DLD1 (cell line): ENCODE data around the gene PHLDA1.

Experiments used
- in situ Hi-C: cut with HindIII; loops from 2 replicates; pipeline ENCODE4 v1.10.0; 2017; ENCODE audit warnings: low sequenced_read_pairs

Gene PHLDA1

GRCh38 chr12:76020731-76021672 is 10.6 kb downstream of the PHLDA1 start:
- in situ Hi-C loops = no loop called here

- in situ Hi-C loops = no loop called here
These were observed 11.3 kb downstream of the PHLDA1 start for GRCh38 chr12:76020281-76020680.

DNA sequence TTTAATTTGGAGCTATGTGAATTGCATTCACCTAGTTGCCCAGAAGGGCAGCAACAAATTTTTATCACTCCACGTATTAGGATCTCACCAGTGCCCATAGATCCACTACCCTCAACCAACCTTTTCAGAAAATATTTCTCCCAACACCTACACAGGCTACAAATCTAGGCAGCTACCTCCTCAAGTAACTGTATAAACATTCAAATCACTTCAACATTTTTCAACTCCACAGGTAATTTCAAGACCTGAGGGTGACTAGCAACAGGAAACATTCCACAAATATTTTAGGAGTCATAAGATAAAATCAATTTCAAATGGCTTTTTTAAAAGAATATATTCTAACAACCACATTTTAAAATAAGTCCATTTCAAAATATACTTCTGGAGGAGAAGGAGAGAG is 12.9 kb downstream of the PHLDA1 start:
- in situ Hi-C loops = no loop called here

DNA sequence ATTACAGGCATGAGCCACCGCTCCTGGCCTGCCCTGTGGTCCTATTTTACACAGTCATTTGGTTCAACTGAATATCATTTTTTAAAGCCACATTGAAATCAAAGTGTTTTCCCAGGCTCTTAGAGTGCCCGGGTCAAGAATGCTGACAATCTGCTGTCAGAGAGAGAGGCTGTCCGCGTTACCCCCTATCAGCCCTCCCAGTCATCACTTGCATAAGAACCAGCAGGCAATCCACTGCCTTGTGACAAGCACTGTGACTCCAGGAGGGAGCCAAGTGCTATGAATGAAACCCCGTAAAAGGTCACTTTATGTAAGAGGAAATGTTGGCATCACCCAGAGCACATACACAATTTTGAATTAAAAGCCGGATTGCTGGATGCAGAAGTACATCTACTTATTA is 13.5 kb downstream of the PHLDA1 start:
- in situ Hi-C loops = no loop called here

- in situ Hi-C loops = no loop called here
These were observed 17.6 kb downstream of the PHLDA1 start for GRCh38 chr12:76014007-76014406.

DNA sequence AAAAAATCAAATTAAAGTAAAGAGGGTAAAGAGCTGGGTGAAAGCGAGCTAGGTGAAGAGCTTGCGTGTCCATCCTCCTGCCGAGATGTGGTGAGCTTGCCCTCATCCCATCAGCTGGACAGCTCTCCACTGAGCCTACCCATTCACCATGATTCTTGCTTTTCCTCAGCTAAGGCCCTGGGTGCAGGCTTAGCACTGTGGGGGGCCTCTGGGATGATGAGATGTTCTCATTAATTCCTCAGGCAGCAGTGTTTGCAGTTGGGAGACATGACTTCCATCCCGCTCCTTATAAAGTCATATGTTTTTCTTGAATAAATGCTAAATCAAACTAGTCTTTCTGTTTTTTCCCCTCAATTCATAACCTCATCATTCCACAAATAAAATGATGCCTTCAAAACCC is 18.0 kb downstream of the PHLDA1 start:
- in situ Hi-C loops = no loop called here

DNA sequence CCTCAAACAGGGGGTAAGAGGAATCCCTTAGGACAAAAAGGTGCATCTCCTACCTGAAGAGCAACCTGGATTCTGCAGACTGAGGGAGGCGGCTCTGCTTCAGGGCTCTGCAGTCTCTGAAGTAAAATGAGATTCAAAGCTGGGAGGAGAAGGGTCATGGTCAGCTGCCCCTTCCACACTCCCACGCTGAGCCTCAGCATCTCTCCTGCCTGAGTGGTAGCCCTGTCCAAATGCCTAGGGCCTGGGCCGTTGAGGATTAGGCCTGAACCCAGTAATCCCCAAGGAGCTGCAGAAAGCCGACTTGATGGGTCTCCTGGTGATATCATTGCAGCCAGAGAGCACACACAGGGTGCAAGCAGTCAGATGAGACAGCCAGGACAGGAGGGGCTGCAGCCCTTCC is 18.9 kb downstream of the PHLDA1 start:
- in situ Hi-C loops = no loop called here

DNA sequence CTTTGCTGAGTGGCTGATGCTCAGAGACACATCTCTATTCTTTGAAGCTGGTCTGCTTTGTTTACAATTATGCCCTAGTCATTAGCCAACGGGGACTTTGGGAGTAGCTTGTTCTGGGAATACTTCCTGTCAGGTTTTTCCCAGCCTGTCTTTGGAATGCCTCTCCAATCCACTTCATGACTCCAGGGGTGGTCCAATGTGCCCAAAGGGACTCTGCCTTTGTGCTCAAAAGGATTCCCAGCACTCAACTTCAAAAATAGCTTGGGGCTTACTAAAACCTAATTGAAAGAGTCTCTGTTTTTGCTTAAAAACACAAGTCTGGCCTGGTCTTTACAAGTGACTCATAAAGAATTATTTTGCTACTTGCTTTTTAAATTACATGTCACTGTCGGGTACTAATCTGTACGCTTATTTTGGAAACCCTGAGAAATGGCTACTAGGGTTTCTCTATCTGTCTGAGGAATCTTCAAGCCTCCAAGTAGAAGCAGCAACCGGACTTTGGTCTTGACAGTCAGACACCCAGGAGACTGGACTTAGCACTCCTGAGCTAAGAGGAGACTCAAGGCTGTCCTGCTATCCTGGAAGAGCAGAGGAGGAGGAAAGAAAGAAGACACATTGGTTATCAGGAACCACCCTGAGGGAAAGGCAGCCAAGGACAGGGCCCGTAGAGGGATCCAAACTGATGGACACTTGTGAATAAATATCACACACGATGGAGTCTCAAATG is 20.7 kb downstream of the PHLDA1 start:
- in situ Hi-C loops = no loop called here

- in situ Hi-C loops = no loop called here
These were observed 23.1 kb downstream of the PHLDA1 start for GRCh38 chr12:76008428-76008827.

- in situ Hi-C loops = no loop called here
These were observed 23.9 kb downstream of the PHLDA1 start for GRCh38 chr12:76007640-76008039.

DNA sequence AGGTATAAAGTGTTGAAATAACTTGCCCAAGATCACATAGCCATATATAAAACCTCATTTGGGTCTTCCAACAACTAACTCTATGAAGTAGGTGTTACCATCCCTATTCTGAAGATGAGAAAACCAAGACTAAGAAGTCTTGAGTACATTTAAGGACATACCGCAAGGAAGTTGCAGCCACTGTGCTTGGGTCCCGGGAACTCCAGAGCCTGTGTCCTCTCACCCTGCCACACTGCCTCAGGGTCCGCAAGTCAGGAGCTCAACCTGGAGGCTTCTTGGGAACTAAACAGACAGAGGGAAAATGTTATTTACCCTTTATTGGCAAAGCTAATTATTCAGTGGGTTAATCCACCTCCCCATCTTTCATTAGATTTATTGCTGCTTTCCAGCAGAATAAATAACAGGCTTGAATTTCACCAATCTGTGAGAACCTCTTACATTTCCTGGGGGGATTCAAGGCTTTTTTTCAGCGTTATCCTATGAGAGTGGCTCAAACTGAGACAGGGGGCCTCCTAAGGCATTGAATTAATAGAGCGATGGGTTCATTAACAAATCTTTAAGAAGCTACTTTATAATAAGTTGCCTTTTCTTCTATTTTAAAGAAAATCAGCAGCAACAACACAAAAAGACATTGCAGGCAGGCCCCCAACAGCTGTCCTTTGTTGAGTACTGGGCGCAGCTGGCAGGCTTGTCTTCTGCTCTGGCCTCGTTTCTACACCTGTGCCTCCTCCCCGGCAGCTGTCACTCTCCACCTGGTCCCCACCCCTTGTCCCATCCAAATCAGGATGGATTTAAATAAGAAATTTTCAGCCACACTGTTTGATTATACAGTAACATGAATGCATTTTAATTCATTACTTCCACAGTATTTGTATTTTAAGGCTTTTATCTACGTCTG is 25.3 kb downstream of the PHLDA1 start:
- in situ Hi-C loops = no loop called here

DNA sequence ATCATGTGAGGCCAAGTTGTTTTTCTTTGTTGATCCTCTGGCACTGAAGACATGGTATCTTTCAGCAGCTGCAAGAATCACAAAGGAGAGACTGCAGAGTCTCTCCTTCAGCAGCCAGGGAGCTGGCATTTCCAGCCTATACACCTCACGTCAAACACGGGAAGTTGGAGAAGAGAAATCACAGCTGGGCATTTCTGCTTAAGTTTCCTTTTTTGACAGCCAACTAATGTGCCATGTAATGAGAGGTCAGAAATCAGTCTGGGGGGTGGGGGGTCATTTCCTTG is 28.3 kb downstream of the PHLDA1 start:
- in situ Hi-C loops = no loop called here

DNA sequence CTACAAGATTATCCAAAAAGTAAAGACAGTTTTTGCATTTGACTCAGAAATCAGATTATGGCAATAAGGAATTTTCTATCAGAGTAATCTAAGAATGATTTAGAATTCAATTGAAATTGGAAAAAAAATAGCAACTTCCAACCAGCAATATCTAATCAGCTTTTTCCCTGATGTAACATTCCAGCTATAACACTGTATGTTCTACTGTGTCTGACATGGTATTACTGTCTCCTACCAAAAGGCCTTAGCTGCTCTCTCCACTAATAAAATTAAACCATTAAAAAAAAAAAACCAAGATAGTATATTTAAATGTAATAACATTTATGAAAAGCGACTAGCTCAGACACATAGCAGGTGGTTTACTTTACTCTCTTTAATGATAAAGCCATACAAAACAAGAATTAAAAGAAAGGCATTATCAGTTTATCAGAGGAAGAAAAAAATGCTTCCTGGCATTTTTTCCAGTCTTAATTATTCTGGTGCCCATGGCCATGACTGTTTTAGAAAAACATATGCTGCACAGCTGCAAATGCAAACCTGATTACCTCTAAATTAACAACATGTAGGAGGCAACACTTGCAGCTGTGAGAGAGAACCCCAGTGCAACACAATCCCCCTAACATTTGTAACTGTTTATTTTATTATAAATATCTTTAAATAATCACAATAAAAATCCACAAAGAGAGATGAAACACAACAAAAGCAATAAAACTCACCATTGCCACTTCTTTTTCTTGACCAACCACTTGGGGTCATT is 28.8 kb downstream of the PHLDA1 start:
- in situ Hi-C loops = no loop called here

DNA sequence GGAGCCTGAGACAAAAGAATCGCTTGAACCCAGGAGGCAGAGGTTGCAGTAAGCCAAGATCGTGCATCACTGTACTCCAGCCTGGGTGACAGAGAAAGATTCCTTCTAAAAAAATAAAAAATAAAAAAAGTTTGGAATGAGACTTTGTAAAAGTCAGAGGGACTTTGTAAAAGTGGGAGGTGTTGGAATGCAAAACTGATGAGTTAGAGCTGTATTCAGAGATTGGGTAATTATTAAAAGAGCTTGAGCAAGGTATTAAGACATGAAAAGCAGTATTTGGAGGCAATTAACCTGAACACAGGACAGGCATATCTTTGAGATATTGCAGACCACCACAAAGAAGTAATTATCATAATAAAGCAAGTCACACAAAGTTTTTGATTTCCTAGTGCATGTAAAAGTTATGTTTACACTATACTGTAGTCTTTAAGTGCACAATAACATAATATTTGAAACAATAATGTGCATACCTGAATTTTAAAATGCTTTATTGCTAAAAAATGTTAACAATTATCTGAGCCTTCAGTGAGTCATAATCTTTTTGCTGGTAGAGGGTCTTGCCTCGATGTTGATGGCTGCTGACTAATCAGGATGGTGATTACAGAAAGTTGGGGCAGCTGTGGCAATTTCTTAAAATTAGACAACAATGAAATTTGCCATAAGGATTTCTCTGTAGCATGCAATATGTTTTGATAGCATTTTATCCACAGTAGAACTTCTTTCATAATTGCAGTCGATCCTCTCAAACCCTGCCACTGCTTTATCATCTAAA is 33.1 kb downstream of the PHLDA1 start:
- in situ Hi-C loops = no loop called here

DNA sequence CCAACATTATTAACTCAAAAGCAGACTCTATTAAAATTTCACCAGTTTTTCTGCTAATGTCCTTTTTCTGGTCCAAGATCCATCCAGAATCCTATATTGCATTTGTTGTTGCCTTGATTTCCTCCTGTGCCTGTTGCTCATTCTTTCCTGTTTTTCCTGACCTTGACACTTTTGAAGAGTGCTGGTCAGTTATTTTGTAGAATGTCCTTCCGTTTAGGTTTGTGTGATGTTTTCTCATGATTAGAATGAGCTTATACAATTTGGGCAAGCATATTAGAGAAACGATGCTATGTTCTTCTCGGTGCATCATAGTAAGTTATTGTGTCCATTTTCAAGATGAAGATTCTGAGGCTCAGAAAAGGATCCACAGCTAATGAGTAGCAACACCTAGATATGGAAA is 33.9 kb downstream of the PHLDA1 start:
- in situ Hi-C loops = no loop called here

- in situ Hi-C loops = no loop called here
These were observed 34.6 kb downstream of the PHLDA1 start for GRCh38 chr12:75996861-75997447.

- in situ Hi-C loops = no loop called here
These were observed 35.9 kb downstream of the PHLDA1 start for GRCh38 chr12:75995691-75996090.

DNA sequence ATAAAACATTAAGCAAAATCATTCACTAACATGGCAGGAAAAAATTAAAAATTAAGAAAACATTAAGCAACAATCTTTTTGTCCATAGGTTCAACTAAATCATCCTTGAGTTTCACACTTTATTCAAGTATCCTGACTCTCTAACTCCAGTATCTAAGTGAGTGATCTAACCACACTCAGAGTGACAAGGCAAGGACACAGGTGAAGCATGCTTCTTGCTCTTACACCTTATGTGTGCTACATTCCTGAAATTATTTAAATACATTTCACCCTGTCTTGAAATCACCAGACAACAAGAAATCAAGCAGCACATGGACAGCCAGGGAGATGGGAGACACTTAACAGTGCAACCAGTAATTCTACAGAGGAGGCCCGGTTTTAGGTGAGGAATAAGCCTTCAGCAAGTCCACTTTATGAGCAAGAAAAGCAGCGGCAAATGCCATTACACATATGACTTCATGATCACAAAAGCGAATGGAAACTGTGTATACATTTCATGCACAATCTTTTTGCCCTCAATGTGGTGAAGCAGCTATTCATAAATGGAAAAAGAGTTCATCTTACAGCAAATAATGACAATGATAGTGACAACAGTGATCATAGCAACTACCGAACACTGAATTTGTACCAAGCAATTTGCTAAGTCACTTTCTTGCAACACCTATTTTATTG is 37.4 kb downstream of the PHLDA1 start:
- in situ Hi-C loops = no loop called here

DNA sequence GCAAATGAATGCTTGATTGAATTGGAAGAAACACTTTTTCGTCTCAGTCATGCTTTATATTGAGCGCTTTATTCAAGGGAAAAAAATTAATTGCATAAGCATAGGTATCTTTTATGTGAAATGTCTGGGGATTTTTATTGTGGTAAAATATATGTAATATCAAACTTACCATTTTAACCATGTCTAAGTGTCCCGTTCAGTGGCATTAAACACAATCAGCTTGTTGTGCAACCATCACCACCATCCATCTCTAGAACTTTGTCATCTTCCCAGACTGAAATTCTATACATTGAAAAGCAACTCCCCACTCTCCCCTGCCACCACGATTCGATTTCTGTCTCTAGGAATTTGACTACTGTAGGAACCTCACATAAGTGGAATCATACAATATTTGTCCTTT is 39.8 kb downstream of the PHLDA1 start:
- in situ Hi-C loops = no loop called here
